ENCODE results near the gene TNFSF4.

The TNFSF4 gene

GRCh38 chr1:173210283-173210682 is 3.2 kb upstream of the TNFSF4 start:
- DNase-seq = no peak

GRCh38 chr1:173208868-173209267 is 1.7 kb upstream of the TNFSF4 start:
- no peak for DNase-seq

GRCh38 chr1:173208146-173208545 is 1.0 kb upstream of the TNFSF4 start:
- no peak for DNase-seq

- DNase-seq = no peak
These were observed 1.7 kb downstream of the TNFSF4 start for GRCh38 chr1:173205146-173206051.

DNA sequence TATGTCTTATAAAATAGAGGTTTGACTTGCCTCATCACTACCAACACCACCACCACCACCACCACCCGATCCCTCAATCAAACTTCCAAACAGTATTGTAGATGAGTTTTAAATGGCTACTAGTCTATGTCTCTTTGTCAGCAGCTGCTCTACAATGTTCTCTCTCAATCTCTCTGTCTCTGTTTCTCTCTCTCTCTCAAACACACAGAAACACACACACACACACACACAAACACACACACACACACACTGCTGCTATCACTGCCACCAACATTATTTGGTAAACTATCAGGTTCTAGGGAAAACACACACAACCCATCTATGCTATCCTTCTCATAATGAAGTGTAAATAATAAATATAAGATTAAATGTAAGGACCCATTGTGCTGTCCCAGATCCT is 2.4 kb downstream of the TNFSF4 start:
- no peak for DNase-seq

- peak; percentile 1 for DNase-seq
These were observed 4.5 kb downstream of the TNFSF4 start for GRCh38 chr1:173202424-173203145.

DNA sequence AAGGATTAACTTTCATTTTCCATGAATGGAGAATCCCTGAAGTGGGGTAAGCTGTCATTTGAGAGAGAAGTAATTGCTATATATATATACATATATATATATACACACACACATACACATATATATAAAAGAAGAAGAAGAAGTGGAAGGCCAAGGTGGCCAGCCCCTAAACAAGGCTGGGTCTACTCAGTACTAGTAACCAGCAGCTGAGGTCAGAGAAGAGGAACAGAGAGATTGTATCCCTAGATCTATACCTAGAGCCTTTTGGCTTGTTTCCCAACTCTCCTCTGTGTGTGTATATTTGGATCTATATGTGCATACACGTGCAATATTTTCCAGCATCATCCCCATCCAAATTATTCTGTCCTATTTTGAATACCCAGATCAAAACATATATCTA is 5.2 kb downstream of the TNFSF4 start:
- no peak for DNase-seq

GRCh38 chr1:173195596-173196088 is 11.5 kb downstream of the TNFSF4 start:
- DNase-seq = no peak

DNA sequence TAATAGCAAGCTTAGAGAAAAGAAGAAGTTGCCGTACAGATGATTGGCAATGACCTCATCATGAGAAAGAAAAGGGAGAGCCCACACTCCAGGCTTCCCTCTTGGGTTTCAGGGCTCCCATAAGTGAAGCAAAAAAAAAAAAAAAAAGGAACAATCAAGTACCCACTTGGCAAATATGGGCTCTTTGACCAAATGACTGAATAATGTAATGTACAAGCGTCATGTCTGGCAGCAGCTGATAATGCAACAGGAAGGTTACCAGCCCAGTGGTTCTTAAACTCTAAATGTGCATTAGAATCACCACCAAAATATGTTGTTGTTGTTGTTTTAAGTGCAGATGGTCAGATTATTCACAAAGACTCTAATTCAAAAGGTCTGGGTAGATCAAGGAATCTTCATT is 13.5 kb downstream of the TNFSF4 start:
- DNase-seq = no peak

DNA sequence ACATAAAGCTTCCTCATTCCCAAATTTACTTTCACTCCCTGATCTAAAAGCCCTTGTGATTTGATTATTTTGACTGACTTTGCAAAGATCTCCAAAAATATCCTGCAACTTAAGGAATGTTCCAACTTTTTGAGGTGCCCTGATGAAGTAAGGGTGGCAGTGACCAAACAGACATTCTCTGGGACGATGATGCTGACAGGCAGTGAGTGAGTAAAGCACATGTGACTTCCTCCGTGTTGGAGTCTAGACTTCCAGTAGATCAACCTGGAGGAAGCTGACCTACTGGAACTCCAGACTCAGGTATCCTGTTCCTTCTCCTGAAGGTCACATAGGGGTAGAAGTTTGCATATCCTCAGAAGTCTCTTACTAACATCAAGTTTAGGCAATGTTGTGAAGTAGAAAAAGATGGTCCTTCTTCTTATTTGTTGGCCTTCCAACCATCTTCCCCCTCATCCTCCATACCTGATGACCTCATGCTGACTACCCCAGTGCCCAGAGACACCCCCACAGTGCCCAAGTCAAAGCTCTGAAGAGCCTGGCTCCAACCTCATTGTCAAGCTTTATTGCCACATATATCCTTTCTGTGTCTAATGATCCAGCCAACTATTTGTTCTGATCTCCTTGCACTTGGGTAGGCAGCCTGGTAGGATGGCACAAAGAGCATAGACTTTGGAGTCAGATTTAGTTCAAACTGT is 16.0 kb downstream of the TNFSF4 start:
- DNase-seq = no peak

DNA sequence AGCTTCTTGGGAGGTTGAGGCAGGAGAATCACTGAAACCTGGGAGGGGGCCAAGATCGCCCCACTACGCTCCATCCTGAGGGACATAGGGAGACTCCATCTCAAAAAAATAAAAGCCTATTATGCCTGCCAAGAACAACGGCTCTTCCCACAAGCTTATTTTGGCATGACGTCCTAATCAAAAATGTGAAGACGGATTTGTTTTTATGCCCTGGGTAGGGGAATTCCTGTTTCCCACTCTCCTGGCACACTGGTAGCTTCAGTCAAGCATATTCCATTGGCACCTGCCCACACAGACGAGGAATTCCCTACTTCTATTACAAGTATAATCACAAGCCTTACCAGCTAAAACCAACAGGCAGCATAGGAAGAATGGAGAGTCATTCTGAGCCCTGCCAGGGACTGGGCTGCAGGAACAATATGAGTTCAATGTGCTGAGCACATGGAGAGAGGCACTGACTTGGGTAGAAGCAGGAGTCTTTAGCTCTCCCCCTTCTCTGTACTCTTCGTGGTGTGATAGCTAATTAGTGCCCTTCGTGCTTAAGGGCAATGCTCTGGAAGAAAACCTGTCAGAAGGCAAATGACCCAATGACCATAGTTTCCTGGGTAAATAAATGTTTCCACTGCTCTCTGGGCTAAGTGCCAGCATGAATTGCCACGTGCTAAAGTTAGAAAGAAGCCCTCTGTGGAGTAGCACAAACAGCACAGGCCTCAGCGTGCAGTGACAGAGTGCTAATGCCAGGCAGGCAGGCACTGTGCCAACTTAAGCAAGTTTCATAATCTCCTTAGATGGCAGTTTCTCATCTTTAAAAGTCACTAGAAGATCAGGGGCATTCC is 16.8 kb downstream of the TNFSF4 start:
- DNase-seq = no peak

- DNase-seq = no peak
These were observed 19.4 kb downstream of the TNFSF4 start for GRCh38 chr1:173187671-173188237.

DNA sequence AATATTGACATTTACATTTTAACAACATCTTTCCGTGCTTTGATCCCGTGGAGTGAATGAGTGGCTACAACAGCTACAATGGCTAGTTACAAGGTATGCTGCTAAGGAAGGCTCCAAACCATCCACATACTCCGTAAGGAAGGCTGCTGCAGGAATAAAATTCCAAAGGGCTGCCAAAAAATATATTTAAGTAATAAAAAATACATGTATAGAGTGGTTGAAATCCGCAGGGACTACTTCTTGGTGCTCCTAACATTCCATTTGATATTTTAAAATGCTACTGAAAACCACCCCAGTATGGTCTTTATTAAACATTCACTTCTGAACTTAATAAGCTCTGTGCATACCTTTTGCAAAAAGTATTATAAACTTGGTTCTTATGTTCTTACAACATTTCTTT is 25.3 kb downstream of the TNFSF4 start:
- DNase-seq = no peak

- no peak for DNase-seq
These were observed 30.9 kb downstream of the TNFSF4 start for GRCh38 chr1:173176246-173176645.

GRCh38 chr1:173175514-173176145 is 31.5 kb downstream of the TNFSF4 start:
- DNase-seq = no peak

- DNase-seq = no peak
These were observed 33.7 kb downstream of the TNFSF4 start for GRCh38 chr1:173173388-173173787.

DNA sequence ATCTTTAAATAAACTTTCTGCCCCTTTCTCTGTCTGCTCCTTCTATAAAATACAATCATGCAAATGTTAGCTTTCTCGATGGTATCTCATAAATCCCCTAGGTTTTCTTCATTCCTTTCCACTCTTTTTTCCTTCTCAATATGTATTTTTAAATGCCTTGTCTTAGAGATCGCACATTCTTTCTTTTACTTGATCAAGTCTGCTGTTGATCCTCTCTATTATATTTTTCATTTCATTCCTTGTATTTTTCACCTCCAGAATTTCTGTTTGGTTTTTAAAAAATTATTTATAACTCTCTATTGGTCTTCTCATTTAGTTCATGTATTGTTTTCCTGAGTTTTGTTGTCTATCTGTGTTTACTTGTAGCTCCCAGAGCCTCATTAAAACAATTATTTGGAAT is 36.0 kb downstream of the TNFSF4 start:
- DNase-seq = no peak

DNA sequence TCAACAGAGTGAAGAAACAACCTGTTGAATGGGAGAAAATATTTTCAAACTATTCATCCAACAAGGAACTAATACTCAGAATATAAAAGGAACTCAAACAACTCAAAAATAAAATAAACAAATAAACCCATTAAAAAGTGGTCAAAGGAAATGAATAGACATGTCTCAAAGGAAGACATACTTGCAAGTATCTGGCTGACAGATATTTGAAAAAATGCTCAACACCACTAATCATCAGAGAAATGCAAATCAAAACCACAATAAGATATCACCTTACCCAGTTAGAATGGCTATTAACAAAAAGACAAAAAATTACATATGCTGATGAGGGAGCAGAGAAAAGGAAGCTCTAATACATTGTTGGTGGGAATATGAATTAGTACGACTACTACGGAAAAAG is 38.2 kb downstream of the TNFSF4 start:
- DNase-seq = no peak

DNA sequence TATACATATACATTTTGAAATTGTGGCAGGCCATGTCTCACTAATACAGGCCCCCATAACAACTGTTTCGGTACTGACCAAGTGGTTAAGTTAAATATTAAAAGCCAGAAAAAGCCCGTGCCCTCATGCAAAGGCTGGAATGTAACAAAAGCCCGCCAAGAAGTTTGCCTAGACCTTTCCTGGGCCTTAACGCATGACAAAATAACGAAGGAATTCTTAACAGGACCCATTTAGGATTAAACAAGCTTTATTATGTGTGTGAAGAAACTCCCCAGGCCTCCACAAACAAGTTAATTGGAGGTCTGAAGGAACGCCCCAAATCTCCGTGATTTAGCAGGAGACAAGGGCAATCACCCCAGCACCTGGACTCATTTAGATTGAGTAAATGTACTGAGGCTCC is 42.4 kb downstream of the TNFSF4 start:
- no peak for DNase-seq

GRCh38 chr1:173164178-173164577 is 43.0 kb downstream of the TNFSF4 start:
- DNase-seq = no peak

DNA sequence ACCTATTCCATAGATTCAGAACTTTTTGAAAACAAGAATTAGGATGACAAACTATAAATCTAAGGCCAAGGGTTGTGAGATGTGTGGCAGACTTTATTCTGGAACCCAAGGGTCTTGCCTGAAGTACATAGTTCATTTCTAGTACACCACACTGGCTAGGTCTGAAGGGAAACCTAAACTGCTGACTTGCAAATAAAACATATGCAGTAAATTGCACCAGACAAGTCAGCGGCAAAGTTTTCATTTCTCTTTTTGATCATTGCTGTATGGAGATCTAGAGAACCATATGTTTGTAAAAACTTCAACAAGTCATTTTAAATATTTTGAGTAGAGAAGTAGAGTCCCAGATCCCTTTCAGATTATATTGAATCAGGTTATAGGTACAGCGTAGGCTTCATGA is 43.9 kb downstream of the TNFSF4 start:
- no peak for DNase-seq

DNA sequence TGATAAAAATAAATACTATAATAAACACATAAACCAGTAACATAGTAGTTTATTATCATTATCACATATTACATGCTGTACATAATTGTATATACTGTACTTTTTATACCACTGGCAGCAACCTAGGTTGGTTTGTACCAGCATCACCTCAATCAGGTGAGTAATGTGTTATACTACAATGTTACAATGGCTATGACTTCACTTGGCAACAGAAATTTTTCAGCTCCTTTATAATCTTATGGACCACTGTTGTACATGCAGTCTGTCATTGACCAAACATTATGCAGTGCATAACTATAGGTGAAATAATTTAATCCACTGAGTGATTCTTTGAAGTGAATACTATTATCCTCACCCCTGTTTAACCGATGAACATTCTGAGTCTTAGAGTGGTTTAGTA is 44.5 kb downstream of the TNFSF4 start:
- DNase-seq = no peak

Data from NCI-H748 treated with DMSO at 0.1 percent for 48 hours (cell line).